ENCODE measurements around the gene GSKIP.
"Not testable (repeated sequence)": the region's sequence is repeated elsewhere in the genome, so short reads cannot be mapped to it uniquely, and the experiment has no call there.

GSKIP gene

GRCh38 chr14:96362965-96363750 lies at the start of gene GSKIP, which contains the start of gene ATG2B:
GSKIP (plus strand) TSS chr14:96363526; CDS start chr14:96382248, 18,722 bp downstream.
ATG2B (minus strand) TSS chr14:96363341; CDS start chr14:96362976, 365 bp downstream.
- peak; percentile 97 to 98 for DNase-seq (ENCODE audit: low read depth in 2 of 2)

GRCh38 chr14:96316087-96316486 lies 47.2 kb upstream of the GSKIP start:
- no peak for DNase-seq (ENCODE audit: low read depth in 2 of 2)

- no peak for DNase-seq (ENCODE audit: low read depth in 2 of 2)
These were observed 44.5 kb upstream of the GSKIP start for GRCh38 chr14:96318836-96319235.

- DNase-seq (ENCODE audit: low read depth in 2 of 2), result no peak
These were observed 42.7 kb upstream of the GSKIP start for GRCh38 chr14:96320605-96321004.

GRCh38 chr14:96324219-96324618 lies 39.1 kb upstream of the GSKIP start:
- DNase-seq (ENCODE audit: low read depth in 2 of 2), result no peak

- no peak for DNase-seq (ENCODE audit: low read depth in 2 of 2)
These were observed 24.8 kb upstream of the GSKIP start for GRCh38 chr14:96338551-96338950.

GRCh38 chr14:96341323-96341722 lies 22.0 kb upstream of the GSKIP start:
- no peak for DNase-seq (ENCODE audit: low read depth in 2 of 2)

- no peak for DNase-seq (ENCODE audit: low read depth in 2 of 2)
These were observed 17.7 kb upstream of the GSKIP start for GRCh38 chr14:96345669-96346068.

GRCh38 chr14:96347957-96348356 lies 15.4 kb upstream of the GSKIP start:
- not testable (repeated sequence) for DNase-seq (ENCODE audit: low read depth in 2 of 2)

GRCh38 chr14:96349286-96350075 lies 13.8 kb upstream of the GSKIP start:
- no peak for DNase-seq (ENCODE audit: low read depth in 2 of 2)

- DNase-seq (ENCODE audit: low read depth in 2 of 2), result no peak
These were observed 11.3 kb upstream of the GSKIP start for GRCh38 chr14:96351986-96352385.

- DNase-seq (ENCODE audit: low read depth in 2 of 2), result no peak
These were observed 10.6 kb upstream of the GSKIP start for GRCh38 chr14:96352708-96353107.

- no peak for DNase-seq (ENCODE audit: low read depth in 2 of 2)
These were observed 9.1 kb upstream of the GSKIP start for GRCh38 chr14:96354246-96354645.

GRCh38 chr14:96357216-96357615 lies 6.1 kb upstream of the GSKIP start:
- DNase-seq (ENCODE audit: low read depth in 2 of 2), result no peak

GRCh38 chr14:96359959-96360358 lies 3.4 kb upstream of the GSKIP start:
- DNase-seq (ENCODE audit: low read depth in 2 of 2), result no peak

- peak; percentile 6 to 28 for DNase-seq (ENCODE audit: low read depth in 2 of 2)
These were observed 1.0 kb upstream of the GSKIP start for GRCh38 chr14:96362071-96362964.

GRCh38 chr14:96363751-96364336 lies 518 bp downstream of the GSKIP start:
- peak in 1 of 2 donors; percentile 23 for DNase-seq (ENCODE audit: low read depth in 2 of 2)

GRCh38 chr14:96364962-96365361 lies 1.6 kb downstream of the GSKIP start:
- no peak for DNase-seq (ENCODE audit: low read depth in 2 of 2)

- no peak for DNase-seq (ENCODE audit: low read depth in 2 of 2)
These were observed 5.2 kb downstream of the GSKIP start for GRCh38 chr14:96368534-96368933.

GRCh38 chr14:96370528-96370927 lies 7.2 kb downstream of the GSKIP start:
- no peak for DNase-seq (ENCODE audit: low read depth in 2 of 2)

- DNase-seq (ENCODE audit: low read depth in 2 of 2), result no peak
These were observed 10.2 kb downstream of the GSKIP start for GRCh38 chr14:96373538-96373937.
